ENCODE data around the gene WDR12.
"Not testable (repeated sequence)": the region's sequence is repeated elsewhere in the genome, so short reads cannot be mapped to it uniquely, and the experiment has no call there.

WDR12 gene

DNA sequence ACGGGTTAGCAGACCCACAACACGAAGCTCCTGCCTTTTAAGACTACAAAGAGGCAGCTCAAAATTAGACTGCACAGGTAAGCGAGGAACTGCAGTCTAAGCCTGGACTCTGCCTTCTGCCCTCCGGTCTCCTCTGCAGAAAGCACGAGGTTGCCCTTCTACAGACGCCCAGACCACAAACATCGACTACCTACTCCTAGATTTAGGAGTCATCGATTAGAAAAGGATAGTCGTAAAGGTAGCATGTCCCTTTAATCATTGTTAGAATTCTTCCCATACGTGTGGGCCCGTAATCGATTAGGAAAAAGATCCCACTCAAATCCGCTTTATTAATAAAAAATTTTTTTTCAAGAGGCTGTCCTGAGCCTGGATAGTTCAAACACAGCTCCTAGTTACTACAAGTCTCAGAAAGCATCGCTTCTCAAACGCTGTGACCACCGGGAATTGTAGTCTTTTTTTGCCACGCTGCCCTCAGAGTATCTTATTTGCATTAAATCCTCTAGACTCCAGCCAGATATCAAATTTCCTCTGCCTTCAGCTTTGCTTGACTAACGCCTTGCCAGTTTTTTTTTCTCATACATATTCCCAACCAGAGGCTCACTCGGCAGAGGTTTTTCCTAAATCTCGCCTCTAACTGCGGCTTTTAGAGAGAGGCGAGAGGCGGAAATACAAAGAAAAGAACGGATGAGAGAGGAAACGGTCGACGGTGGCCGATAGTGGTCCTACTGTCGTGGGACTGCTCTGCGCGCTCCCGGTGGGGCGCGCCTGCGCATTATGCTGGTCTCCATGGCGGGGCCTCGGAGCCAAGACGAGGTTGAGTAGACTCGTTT is at the start of gene WDR12, which contains the start of gene CARF:
WDR12 (minus strand) TSS at position 162 of the 830 bp plus-strand sequence. CDS start 197 bp downstream, outside the sequence.
CARF (plus strand) TSS at position 764 of the 830 bp plus-strand sequence. CDS start 29,628 bp downstream, outside the sequence.
- peaks cover 39% of the 10 kb centered on the region for H3K4me1 ChIP-seq (ENCODE audit: insufficient read depth, low read length, severe bottlenecking)
- peak within 1 kb of the TSS; percentile 65 for H2AFZ ChIP-seq (ENCODE audit: low read length)
- no peaks in the 10 kb centered on the region for H3K9me2 ChIP-seq (ENCODE audit: low read depth, low read length)
- H3K4me3 ChIP-seq (ENCODE audit: low read depth, low read length, poor library complexity, severe bottlenecking) = peak within 1 kb of the TSS; percentile 98
- peaks cover 41% of the 10 kb centered on the region for H3K79me2 ChIP-seq (ENCODE audit: insufficient read depth, low read length)
- peak within 1 kb of the TSS; percentile 91 for H3K27ac ChIP-seq (ENCODE audit: low read depth, low read length, poor library complexity, severe bottlenecking)
- TF ChIP-seq EZH2 (IDR thresholded peaks at IDR 0.05; ENCODE audit: borderline replicate concordance, low read length) = no peak
- TF ChIP-seq, protein P1, sequence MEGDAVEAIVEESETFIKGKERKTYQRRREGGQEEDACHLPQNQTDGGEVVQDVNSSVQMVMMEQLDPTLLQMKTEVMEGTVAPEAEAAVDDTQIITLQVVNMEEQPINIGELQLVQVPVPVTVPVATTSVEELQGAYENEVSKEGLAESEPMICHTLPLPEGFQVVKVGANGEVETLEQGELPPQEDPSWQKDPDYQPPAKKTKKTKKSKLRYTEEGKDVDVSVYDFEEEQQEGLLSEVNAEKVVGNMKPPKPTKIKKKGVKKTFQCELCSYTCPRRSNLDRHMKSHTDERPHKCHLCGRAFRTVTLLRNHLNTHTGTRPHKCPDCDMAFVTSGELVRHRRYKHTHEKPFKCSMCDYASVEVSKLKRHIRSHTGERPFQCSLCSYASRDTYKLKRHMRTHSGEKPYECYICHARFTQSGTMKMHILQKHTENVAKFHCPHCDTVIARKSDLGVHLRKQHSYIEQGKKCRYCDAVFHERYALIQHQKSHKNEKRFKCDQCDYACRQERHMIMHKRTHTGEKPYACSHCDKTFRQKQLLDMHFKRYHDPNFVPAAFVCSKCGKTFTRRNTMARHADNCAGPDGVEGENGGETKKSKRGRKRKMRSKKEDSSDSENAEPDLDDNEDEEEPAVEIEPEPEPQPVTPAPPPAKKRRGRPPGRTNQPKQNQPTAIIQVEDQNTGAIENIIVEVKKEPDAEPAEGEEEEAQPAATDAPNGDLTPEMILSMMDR (IDR thresholded peaks at IDR 0.05; ENCODE audit: low read length) = no peak
- no peaks in the 10 kb centered on the region for H3K9me3 ChIP-seq (ENCODE audit: low read length)
- peak within 1 kb of the TSS; percentile 95 for H3K4me2 ChIP-seq (ENCODE audit: low read length)
- no peaks in the 10 kb centered on the region for H3F3A ChIP-seq (ENCODE audit: insufficient read depth, low read length)
- no peaks in the 10 kb centered on the region for H4K20me1 ChIP-seq (ENCODE audit: insufficient read depth, low read length)
- peaks cover 13% of the 10 kb centered on the region for H3K36me3 ChIP-seq (ENCODE audit: insufficient read depth, low read length)
- no peaks in the 10 kb centered on the region for H3K27me3 ChIP-seq (ENCODE audit: insufficient read depth, low read length)
- peak within 1 kb of the TSS; percentile 98 for H3K9ac ChIP-seq (ENCODE audit: low read length)

DNA sequence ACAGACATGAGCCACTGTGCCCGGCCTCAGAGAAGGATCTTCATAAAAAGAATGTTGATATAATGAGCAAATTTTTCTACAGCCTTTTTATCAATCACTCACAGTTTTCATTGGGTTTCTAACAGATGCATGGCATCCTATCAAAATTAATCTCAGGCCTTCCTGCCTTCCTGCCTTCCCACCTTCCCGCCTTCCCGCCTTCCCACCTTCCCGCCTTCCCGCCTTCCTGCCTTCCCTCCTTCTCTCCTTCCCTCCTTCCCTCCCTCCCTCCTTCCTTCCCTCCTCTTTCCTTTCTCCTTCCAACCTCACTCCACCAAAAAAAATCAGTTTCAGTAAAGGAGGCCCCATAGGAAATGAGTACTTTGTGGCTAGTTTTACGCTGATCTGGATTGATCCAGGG is 49.1 kb upstream of the WDR12 start:
- no peak overlapping the region for H3K4me2 ChIP-seq (ENCODE audit: low read length)
- no peaks in the 10 kb centered on the region for H3K27me3 ChIP-seq (ENCODE audit: insufficient read depth, low read length)
- no peaks in the 10 kb centered on the region for H3K9me2 ChIP-seq (ENCODE audit: low read depth, low read length)
- no peaks in the 10 kb centered on the region for H3K4me1 ChIP-seq (ENCODE audit: insufficient read depth, low read length, severe bottlenecking)
- H3K79me2 ChIP-seq (ENCODE audit: insufficient read depth, low read length) = no peaks in the 10 kb centered on the region
- H3F3A ChIP-seq (ENCODE audit: insufficient read depth, low read length) = no peaks in the 10 kb centered on the region; the same call in 1 of the 2 replicates
- H3K4me3 ChIP-seq (ENCODE audit: low read depth, low read length, poor library complexity, severe bottlenecking) = no peak overlapping the region
- TF ChIP-seq, protein P1 (IDR thresholded peaks at IDR 0.05; ENCODE audit: low read length) = no peak
- no peak for TF ChIP-seq EZH2 (IDR thresholded peaks at IDR 0.05; ENCODE audit: borderline replicate concordance, low read length)
- H3K36me3 ChIP-seq (ENCODE audit: insufficient read depth, low read length) = no peaks in the 10 kb centered on the region
- no peak overlapping the region for H3K27ac ChIP-seq (ENCODE audit: low read depth, low read length, poor library complexity, severe bottlenecking)
- no peaks in the 10 kb centered on the region for H4K20me1 ChIP-seq (ENCODE audit: insufficient read depth, low read length)
- no peak overlapping the region for H3K9ac ChIP-seq (ENCODE audit: low read length)
- no peak overlapping the region for H2AFZ ChIP-seq (ENCODE audit: low read length)
- H3K9me3 ChIP-seq (ENCODE audit: low read length) = no peaks in the 10 kb centered on the region

DNA sequence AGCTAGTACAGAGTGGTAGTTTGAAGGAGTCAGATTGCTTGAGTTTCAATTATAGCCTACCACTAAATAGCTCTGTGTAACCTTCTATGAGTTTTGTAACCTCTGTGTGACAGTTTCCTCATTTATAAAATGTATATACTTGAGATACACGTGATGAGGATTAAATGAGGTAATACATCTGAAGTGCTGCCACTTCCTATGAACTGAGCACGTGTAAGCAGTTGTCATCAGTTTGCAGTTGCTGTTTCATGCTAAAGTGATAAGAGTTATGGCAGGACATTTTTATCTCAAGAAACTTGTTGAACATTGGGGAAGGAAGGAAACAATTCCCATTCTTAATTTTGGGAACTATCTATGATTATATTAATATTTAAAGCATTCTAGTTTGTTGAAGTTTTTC is 39.1 kb upstream of the WDR12 start:
- no peak overlapping the region for H3K27ac ChIP-seq (ENCODE audit: low read depth, low read length, poor library complexity, severe bottlenecking)
- no peaks in the 10 kb centered on the region for H3K36me3 ChIP-seq (ENCODE audit: insufficient read depth, low read length)
- TF ChIP-seq, protein P1 (IDR thresholded peaks at IDR 0.05; ENCODE audit: low read length) = no peak
- H3K4me3 ChIP-seq (ENCODE audit: low read depth, low read length, poor library complexity, severe bottlenecking) = no peak overlapping the region
- H3K9ac ChIP-seq (ENCODE audit: low read length) = no peak overlapping the region
- no peaks in the 10 kb centered on the region for H3K79me2 ChIP-seq (ENCODE audit: insufficient read depth, low read length)
- H3K27me3 ChIP-seq (ENCODE audit: insufficient read depth, low read length) = no peaks in the 10 kb centered on the region
- peaks cover 3% of the 10 kb centered on the region; the same call in 1 of the 2 replicates for H3K9me3 ChIP-seq (ENCODE audit: low read length)
- no peaks in the 10 kb centered on the region for H3K4me1 ChIP-seq (ENCODE audit: insufficient read depth, low read length, severe bottlenecking)
- no peaks in the 10 kb centered on the region for H3K9me2 ChIP-seq (ENCODE audit: low read depth, low read length)
- H3F3A ChIP-seq (ENCODE audit: insufficient read depth, low read length) = no peaks in the 10 kb centered on the region
- no peak overlapping the region for H2AFZ ChIP-seq (ENCODE audit: low read length)
- H3K4me2 ChIP-seq (ENCODE audit: low read length) = no peak overlapping the region
- no peaks in the 10 kb centered on the region for H4K20me1 ChIP-seq (ENCODE audit: insufficient read depth, low read length)

DNA sequence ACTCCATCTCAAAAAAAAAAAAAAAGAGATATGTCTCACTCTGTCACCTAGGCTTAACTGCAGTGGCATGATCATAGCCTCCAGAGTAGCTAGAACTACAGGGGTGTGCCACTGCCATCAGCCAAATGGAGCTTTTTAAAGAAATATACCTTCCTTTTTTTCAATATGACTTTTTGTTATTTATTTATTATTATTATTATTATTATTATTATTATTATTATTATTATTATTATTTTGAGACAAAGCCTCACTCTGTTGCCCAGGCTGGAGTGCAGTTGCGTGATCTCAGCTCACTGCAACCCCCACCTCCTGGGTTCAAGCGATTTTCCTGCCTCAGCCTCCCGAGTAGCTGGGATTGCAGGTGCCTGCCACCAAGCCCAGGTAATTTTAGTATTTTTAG is 37.9 kb upstream of the WDR12 start:
- not testable (repeated sequence) for H3K27ac ChIP-seq (ENCODE audit: low read depth, low read length, poor library complexity, severe bottlenecking); H4K20me1 ChIP-seq (ENCODE audit: insufficient read depth, low read length); H3K9me2 ChIP-seq (ENCODE audit: low read depth, low read length); H3K4me1 ChIP-seq (ENCODE audit: insufficient read depth, low read length, severe bottlenecking); H3F3A ChIP-seq (ENCODE audit: insufficient read depth, low read length); H3K27me3 ChIP-seq (ENCODE audit: insufficient read depth, low read length); H3K9ac ChIP-seq (ENCODE audit: low read length); H3K36me3 ChIP-seq (ENCODE audit: insufficient read depth, low read length); H3K4me3 ChIP-seq (ENCODE audit: low read depth, low read length, poor library complexity, severe bottlenecking); H2AFZ ChIP-seq (ENCODE audit: low read length); H3K4me2 ChIP-seq (ENCODE audit: low read length); H3K9me3 ChIP-seq (ENCODE audit: low read length); H3K79me2 ChIP-seq (ENCODE audit: insufficient read depth, low read length)
